GM18517 (cell line): ENCODE measurements around the gene NT5C2.
"Not testable (repeated sequence)": the region's sequence is repeated elsewhere in the genome, so short reads cannot be mapped to it uniquely, and the experiment has no call there.

Experiments
- ATAC-seq: cut with Tn5 transposase; IDR thresholded peaks from one replicate; pipeline ENCODE4 v1.9.1; 2021; ENCODE audit warnings: mild to moderate bottlenecking, moderate library complexity; ENCODE audit not compliant: unreplicated experiment

NT5C2 gene

DNA sequence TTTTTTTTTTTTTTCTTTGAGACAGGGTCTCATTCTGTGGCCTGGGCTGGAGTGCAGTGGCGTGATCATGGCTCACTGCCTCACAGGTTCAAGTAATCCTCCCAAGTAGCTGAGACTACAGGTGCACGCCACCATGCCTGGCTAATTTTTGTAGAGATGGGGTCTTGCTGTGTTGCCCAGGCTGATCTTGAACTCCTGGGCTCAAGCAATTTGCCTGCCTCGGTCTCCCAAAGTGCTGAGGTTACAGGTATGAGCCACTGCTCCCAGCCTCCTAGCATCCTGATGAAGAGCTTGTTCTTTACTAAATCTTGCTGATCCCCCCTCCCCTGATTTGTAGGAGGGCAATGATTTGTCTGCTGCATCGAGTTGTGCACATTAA, 126.0 kb downstream of the NT5C2 start:
- not testable (repeated sequence) for ATAC-seq

DNA sequence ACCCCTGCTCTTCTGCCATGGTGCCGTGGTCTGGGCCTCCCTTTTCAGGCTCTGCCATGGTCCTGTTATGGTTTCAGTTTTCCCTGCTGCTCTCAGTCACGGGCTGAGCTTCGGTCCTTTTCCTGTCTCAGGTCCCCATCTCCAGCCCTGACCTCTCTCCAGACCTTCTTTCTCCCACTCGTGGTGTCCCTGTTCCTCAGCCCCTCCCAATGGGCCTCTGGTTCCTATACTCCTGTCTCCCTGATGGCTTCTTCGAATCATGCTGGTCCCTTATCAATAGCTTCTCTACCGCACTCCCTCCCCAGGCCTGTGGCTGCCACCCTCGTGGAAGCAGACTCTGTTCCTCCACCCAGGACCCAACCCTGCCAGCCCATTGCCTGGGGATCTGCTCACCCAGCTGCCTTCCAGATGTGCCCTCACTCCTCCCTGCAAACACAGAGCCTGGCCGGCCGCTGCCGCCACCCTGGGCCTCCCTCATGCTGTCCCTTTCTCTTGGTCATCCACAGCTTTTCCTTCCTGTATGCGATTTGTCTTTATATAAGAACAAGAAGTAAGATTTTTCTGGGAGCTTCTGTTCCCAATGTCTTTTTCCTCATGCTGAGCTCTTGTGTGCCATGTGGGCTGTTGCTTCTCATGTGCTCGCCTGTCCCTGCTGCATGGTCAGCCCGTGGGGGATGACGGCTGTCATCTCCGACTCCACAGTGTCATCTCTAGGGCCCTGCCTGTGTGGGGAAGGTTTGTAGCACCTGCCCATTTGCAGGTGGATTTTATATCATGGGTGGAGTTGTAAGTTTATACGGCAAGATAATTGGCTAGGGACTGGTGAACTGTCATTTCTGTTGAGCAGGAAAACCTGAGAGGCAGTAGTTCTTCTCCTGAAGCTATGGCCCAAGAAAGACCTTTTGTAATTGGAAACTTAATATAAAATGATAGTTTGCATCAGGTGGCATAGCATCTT, 126.7 kb downstream of the NT5C2 start:
- ATAC-seq, result no peak

DNA sequence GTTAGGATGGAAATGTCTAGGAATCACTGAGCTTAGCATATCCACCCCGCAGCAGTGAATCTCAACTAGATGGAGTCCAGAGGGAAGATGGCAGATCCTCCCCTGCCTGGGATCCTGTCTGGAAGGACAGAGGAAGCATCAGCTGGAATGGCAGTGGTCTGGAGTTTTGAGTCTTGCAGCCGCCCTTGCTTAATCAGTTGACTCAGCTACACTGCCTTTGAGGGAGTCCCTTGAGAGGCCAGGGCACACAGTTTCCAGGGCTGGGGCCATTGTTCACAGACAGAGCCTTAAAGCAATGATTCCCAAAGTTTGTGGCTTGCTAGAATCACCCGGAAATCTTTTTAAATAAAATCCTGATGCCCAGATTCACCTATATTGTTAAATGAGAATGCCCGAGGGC, 128.1 kb downstream of the NT5C2 start:
- ATAC-seq, result no peak

DNA sequence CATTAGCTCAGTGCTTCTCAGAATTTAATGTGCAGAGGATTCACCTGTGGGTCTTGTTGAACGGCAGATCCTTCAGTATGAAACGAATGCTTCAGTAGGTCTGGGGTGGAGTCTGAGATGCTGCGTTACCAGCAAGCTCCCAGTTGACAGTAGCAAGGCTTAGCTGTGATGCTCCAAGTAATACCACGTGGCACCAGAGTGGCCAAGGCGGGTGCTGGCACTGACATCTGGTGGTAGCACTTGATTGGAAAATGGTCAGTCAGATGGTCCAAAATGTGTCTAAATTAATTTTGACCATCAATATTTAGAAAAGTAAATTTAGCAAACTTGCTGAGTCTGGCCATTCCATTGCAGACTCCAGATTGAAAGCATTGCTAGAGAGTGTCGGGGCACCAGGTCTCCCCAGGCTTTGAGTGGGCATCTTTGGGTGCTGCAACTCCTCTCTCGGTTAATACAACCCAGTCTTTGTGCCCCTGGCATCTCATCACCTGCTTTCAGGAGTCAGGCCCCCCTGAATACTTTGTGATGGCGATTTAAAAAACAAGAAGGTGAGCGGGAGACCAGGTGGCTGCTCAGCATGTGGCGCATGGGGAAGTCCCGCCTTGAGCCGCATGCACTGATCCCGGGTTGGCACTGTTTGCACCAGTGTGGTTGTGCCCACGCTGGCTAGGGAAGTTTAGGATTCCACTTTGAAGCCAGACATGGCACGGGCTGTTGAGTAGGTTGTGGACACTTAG, 130.1 kb downstream of the NT5C2 start:
- no peak for ATAC-seq

DNA sequence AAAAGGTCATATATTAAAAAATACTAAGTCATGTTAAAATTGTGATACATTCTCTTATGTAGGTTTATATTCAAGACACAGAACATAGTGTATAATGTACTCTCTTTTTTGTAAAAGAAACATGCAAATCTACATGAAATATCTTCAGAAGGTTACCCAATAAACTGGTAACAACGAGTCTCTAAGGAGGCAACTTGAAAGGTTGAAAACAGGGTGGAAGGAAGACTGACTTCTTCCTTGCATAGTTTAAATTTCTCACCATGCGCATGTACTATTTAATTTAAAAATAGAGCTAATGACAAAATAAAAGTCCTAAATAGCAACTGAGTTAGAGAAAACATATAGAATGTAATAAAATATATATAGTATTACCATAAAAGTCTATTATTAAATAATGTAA, 132.5 kb downstream of the NT5C2 start:
- no peak for ATAC-seq

DNA sequence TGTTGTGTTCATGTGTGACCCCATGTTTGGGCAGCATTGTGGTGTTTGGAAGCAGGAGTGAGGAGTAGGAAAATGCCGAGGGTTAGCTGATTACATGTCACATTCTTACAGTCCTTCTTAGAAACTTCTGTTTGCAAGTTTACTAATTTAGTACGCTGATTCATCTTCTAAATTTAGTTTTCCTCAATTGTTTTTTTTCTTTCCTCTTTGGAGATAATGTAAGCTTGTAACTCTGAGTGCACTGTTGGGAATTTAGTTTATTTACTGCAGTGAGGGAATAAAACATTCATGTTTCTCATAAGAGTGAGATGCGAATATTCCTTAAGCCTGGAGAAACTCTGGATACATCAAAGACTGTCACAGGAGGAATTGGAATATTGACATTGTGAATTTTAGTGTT, 135.0 kb downstream of the NT5C2 start:
- ATAC-seq, result no peak

DNA sequence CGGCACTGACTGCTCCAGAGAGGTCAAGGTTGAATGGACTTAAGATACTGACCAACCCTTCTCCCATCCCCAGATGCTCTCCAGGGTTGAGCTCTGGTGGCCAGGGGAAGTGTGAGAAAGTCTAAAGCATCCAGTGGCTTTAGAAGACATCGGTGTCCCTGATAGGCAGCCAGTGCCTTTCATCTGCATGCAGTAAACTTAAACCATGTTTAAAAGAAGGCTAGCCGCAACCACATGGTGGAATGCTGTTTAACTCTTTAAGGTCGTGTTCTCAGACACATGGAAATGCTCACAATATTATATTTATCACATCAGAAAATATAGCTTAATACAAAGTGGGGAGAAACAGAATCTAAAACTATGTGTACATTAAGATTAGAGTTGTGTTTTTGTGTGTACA, 138.0 kb downstream of the NT5C2 start:
- no peak for ATAC-seq

DNA sequence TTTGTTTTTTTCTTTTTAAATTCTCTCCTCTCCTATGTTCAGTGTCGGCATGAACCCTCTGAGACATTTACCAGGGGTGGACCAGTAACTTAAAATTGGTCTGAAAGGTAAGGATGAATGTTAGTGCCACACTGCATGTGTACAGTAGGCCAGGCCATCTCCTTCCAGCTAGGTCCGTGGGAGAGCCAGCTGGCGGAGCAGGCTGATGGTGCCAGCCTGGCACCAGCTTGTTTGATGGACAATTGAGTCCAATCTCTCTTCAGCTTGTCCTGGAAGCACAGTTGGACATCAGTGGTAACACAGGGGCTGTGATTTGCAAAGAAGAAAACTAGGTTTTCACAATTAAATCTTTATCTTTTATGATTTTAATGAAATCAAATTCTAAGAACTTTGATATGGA, 138.5 kb downstream of the NT5C2 start:
- no peak for ATAC-seq

DNA sequence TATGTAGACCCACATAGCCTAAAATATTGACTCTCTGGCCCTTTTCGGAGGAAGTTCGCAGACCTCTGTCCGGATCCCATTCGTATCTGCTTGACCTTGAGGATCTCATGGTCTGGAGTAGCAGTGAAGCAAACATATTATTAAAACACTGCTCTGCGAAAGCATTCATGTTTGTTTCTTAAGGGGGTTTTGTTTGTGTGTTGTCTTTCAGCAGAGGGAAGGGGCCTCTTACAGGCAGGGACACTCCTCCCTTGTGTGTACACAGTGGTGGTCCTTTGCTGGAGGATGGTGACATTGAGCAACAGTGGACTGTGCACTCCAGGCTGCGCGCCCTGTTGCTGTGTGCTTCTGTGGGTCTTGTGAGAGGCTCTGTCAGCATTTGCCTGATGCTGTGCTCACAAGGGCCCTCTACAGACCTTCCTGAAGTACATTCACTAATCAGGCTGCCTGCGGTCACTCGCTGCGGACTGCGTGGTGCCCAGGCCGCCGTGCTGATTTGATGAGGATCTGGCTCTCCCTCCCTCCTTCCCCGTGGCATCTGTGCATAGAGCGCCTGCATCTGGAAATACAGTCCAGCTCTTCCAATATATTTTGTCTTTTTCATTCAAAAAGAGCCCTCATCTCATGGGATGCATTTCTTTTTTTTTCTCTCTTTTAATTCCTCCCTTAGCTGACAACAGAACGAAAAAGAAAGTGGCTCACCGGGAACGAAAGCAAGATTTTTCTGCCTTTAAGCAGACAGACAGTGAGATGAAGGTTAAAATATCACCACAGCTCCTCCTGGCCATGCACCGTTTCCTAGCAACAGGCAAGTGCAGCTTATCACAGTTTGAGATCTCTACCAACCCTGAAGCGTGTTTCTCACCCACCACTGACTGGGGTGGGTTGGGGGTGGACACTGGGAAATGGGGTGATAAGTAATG, 139.2 kb downstream of the NT5C2 start:
- ATAC-seq, result no peak

DNA sequence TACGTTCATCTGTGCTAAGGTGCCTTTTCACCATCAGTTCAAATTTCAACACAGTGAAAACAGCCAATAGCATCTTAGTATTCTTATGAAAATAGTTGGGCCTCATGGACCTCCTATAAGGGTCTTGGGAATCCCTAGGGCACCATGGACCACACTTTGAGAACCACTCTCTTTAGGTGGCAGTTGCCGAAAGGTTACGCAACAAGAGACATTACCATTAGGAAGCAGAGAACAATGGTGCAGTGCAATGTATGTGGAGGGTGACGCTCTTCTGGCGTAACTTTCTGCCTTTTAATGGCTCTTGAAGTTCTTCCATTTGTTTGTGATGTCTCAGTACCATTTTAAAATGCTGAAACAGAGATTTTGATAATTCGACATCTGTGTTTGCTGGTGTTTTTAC, 143.8 kb downstream of the NT5C2 start:
- ATAC-seq, result no peak

DNA sequence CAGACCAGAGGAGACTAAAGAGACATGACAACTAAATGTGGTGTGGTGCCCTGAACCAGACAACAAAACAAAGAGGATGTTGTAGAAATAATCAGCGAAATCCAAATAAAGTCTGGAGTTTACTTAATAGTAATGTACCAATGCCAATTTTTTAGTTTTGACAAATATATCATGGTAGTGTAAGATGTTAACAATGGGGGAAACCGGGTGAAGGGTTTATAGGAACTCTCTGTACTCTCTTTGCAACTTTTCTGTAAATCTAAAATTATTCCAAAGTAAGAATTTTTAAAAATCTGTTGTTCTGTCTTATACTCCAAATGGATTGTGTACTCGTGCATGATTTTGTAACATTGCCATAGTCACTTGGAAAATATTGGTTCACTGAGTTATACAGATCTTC, 145.7 kb downstream of the NT5C2 start:
- ATAC-seq, result no peak

DNA sequence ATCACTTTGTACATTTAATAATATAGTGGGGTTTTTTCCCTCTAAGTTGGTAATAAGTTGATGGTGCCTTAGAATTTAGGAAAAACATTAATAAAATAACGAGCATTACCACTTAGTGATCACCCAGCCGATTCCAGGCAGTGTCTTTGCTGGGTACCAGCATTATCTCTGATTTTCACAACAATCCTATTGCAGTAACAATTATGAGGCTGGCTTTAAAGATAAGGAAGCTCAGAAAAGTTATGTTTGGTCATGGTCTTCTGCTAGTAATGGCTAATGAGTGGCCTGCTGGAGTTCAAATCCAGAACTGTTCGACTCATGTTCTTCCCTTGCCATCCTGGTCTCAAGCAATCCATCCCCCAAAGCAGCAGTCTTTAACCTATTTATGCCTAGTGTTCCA, 147.1 kb downstream of the NT5C2 start:
- no peak for ATAC-seq

DNA sequence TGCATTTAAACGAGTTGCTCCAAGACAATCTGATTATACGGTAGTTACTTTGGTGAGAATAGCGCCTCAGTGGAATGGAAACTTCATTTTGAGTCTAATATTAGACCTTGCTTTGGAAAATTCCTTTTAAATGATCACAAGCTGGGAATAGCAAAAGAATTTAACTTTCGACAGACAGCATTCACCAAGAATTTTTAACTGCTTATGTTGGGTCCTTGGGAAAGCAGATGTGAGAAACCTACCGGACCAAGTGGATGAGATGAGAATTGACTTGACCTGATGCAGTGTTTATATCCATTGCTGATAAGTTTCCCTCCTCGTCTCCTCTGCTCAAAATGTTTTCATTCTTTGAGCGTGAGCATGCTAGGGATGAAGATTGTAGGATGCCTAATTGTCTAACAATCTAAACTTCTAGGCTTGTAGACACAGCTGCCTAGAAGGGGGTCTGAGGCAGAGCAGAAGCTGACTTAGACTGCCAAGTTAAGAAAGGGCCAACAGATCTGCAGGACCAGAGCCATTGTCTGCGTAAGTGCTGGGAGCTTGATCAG, 148.1 kb downstream of the NT5C2 start:
- ATAC-seq, result no peak

DNA sequence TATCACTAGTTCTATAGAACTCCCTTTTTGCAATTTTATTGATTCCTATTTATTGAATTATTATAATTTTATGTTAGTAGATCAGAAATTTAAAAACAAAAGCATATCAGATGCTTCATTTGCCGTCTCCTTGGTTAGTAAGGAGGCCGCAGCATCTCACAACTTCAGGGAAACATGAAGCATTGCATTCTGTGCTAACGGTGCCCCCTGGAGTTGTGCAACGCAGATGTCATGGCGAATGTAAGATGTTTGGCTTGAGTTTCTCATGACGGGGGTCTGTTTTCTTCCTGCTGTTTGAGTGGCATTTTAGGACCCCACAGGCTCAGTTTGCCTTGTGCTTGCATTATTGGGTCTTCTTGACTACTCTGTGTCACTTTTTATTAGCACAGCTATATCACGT, 150.2 kb downstream of the NT5C2 start:
- no peak for ATAC-seq

DNA sequence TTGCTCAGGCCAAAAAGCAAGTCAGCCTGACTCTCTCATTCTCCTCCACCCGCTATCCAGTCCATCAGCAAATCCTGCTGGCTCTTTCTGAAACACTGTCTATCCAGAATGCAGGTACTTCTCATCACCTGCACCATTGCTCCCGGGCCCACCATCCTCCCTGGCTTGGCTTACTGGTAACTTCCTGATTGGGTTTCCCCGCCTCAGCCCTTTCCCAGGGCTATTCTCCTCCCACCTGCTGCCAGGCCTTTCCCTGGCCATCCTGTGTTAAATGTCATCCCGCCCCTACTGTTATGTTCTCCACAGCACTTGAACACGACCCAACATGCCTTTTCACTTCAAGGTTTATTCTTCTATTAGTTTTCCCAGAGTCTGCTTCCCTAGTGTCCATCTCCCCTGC, 150.9 kb downstream of the NT5C2 start:
- no peak for ATAC-seq

DNA sequence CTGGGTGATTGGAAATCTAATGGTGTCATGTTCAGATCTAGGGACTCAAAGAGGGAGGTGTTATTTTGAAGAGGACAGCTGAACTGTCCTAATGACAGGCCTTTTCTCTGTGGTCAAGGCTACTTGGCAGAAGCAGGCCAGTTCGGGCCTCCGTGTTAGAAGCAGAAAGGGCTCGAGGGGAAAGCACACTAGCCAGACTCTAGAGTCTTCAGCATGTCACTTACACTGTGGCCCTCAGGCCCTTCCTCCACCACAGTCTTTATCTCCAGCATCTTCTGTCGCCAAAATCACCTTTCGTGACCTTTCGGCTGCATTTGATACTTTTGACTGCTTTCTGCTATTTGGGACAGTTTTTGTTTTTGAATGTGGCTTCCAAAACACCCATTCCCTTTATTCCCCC, 151.7 kb downstream of the NT5C2 start:
- no peak for ATAC-seq

DNA sequence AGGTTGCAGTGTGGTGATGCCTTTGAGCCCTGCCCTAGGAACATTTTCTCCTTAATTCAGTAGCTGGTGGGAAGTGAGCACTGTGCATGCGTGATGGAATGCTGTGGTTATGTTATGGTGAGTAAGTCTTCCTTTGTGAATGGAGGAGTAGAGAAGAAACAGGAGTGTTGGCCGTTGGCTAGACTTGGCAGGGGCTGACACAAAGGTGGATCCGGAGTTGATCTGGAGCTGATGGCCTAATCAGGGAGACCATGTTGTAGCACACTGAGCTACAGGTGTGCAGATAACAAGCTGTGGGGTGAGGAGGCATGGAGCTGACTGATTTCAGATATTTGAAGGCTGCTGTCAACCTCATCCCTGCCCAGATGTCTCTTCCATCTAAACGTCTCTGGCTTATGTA, 152.7 kb downstream of the NT5C2 start:
- no peak for ATAC-seq

DNA sequence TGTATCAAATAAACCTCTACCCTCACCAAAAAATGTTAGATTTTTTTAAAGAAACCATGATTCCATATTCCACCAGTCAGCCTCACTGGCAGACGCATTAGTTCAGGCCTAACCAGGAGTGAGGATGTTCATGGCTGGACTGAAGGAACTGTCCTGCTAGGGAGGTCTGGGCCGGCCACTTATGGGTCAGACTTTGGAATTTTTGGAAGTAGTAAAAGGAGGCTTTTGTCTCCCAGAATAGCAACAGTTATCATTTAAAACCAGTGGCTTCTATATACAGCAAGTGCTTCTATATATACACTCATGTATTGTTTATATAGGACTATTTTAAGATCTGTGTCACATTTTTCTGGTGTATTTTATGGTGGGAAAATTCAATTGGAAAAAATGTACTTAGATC, 154.5 kb downstream of the NT5C2 start:
- no peak for ATAC-seq
